OCI-LY1 (cell line): ENCODE results near the gene CDK16.

Experiments
- CTCF ChIP-seq: fragments of 200-600 bp; sonication (generic), shearing (Covaris generic); IDR thresholded peaks from 2 replicates; pipeline ENCODE4 v1.5.1; 2017; ENCODE audit warnings: mild to moderate bottlenecking, antibody characterized with exemption, low read length, moderate library complexity, mixed read lengths
- EZH2 ChIP-seq: fragments of 200-600 bp; sonication (generic), shearing (Covaris generic); IDR thresholded peaks from 2 replicates; pipeline ENCODE4 v1.8.0; 2017; ENCODE audit warnings: borderline replicate concordance, mixed run types, mild to moderate bottlenecking, antibody characterized with exemption, low read length, moderate library complexity, mixed read lengths

- TF ChIP-seq EZH2 (no peak), CTCF (no peak)
Observed at GRCh38 chrX:47206316-47206715, 12.2 kb upstream of the CDK16 start.
